IMR-90 (cell line): ENCODE measurements around the gene RASIP1. TPM values are rescaled to one million over a fixed set of nuclear protein-coding genes. Genes with fewer than 3 reads are reported as not detected.
A peak's percentile ranks its signal among the peaks of the same experiment; 100 is the strongest.

Experiments
- ATAC-seq: fragments of 200-7000 bp; cut with Tn5 transposase; 2 replicates; pipeline ENCODE4 v1.9.1; 2020; ENCODE audit warnings: low read depth, mild to moderate bottlenecking, moderate library complexity
- BruUV-seq: library from RNA; stranded (reverse); fragments of 400-500 nt; replicated peaks from 2 replicates; lab custom pipeline; 2021; lab: Mats Ljungman, UMichigan
- CTCF ChIA-PET: fragments of 300-600 bp; formaldehyde crosslinking; extraction: SDS; loops from one replicate; lab custom pipeline; 2021; ENCODE audit warnings: antibody characterized with exemption; lab: Yijun Ruan, JAX
- POLR2A ChIA-PET: fragments of 300-600 bp; sonication (Branson Sonifier 250); formaldehyde crosslinking; loops from one replicate; lab custom pipeline; 2022; ENCODE audit warnings: antibody characterized with exemption; ENCODE audit not compliant: unreplicated experiment; lab: Charles Lee
- DNase-seq: peaks from one replicate; pipeline ENCODE4 v3.0.0; 2013
- H2AFZ ChIP-seq: replicated peaks from 2 replicates; pipeline ENCODE3; 2013; ENCODE audit warnings: low read length, mild to moderate bottlenecking; ENCODE audit not compliant: poor library complexity
- H2AK5ac ChIP-seq: 2 replicates; pipeline ENCODE4 v1.6.1; 2013; ENCODE audit warnings: low read depth, low read length, inconsistent platforms
- H2AK9ac ChIP-seq: replicated peaks from 2 replicates; pipeline ENCODE3; 2013; ENCODE audit warnings: mild to moderate bottlenecking, low read depth, low read length, moderate library complexity; ENCODE audit not compliant: poor library complexity
- H2BK120ac ChIP-seq: 2 replicates; pipeline ENCODE4 v1.6.1; 2013; ENCODE audit warnings: low read depth, low read length, inconsistent platforms
- H2BK15ac ChIP-seq: 3 replicates; pipeline ENCODE4 v1.6.1; 2013; ENCODE audit warnings: low read depth, low read length, inconsistent platforms
- H2BK20ac ChIP-seq: 2 replicates; pipeline ENCODE4 v1.6.1; 2013; ENCODE audit warnings: low read depth, mild to moderate bottlenecking, inconsistent platforms, low read length, moderate library complexity
- H2BK5ac ChIP-seq: 2 replicates; pipeline ENCODE4 v1.6.1; 2013; ENCODE audit warnings: mild to moderate bottlenecking, low read depth, low read length, inconsistent platforms; ENCODE audit not compliant: poor library complexity, severe bottlenecking
- H3K14ac ChIP-seq: replicated peaks from 2 replicates; pipeline ENCODE4 v1.6.1; 2013; ENCODE audit warnings: low read depth, low read length, inconsistent platforms
- H3K18ac ChIP-seq: 2 replicates; pipeline ENCODE4 v1.6.1; 2013; ENCODE audit warnings: low read depth, low read length, control low read depth
- H3K23ac ChIP-seq: 2 replicates; pipeline ENCODE4 v1.6.1; 2013; ENCODE audit warnings: low read depth, low read length, inconsistent platforms
- H3K27ac ChIP-seq: 2 replicates; pipeline ENCODE4 v1.5.1; 2013; ENCODE audit warnings: mild to moderate bottlenecking, control low read depth, low read length; ENCODE audit not compliant: insufficient read depth
- H3K27me3 ChIP-seq: 2 replicates; pipeline ENCODE4 v1.6.1; 2013; ENCODE audit warnings: low read length; ENCODE audit not compliant: control insufficient read depth, insufficient read depth
- H3K36me3 ChIP-seq: 2 replicates; pipeline ENCODE4 v1.6.1; 2013; ENCODE audit warnings: low read length, mixed read lengths; ENCODE audit not compliant: control insufficient read depth, insufficient read depth
- H3K4ac ChIP-seq: 2 replicates; pipeline ENCODE4 v1.6.1; 2013; ENCODE audit warnings: low read depth, low read length, inconsistent platforms
- H3K4me1 ChIP-seq: 2 replicates; pipeline ENCODE4 v1.6.1; 2013; ENCODE audit warnings: low read length, mixed read lengths; ENCODE audit not compliant: control insufficient read depth, insufficient read depth
- H3K4me2 ChIP-seq: 2 replicates; pipeline ENCODE4 v1.6.1; 2013; ENCODE audit warnings: low read depth, mild to moderate bottlenecking, control low read depth, low read length, moderate library complexity
- H3K4me3 ChIP-seq: 2 replicates; pipeline ENCODE4 v1.5.1; 2013; ENCODE audit warnings: low read depth, mild to moderate bottlenecking, control low read depth, low read length, moderate library complexity; ENCODE audit not compliant: insufficient read depth
- H3K56ac ChIP-seq: 2 replicates; pipeline ENCODE4 v1.6.1; 2013; ENCODE audit warnings: low read length, inconsistent platforms; ENCODE audit not compliant: insufficient read depth; ENCODE audit errors: extremely low read depth
- H3K79me1 ChIP-seq, 2 experiments: 2 replicates each; pipeline ENCODE4 v1.6.1; 2013; ENCODE audit warnings: low read length in 2 of 2, inconsistent platforms in 1 of 2, low read depth in 1 of 2
- H3K9ac ChIP-seq: 2 replicates; pipeline ENCODE4 v1.6.1; 2013; ENCODE audit warnings: low read depth, low read length, control low read depth
- H3K9me1 ChIP-seq: 2 replicates; pipeline ENCODE4 v1.6.1; 2013; ENCODE audit warnings: low read length, inconsistent platforms; ENCODE audit not compliant: insufficient read depth
- H3K9me3 ChIP-seq: 2 replicates; pipeline ENCODE4 v1.6.1; 2013; ENCODE audit warnings: low read length; ENCODE audit not compliant: control insufficient read depth, insufficient read depth
- H4K20me1 ChIP-seq: 2 replicates; pipeline ENCODE4 v1.6.1; 2013; ENCODE audit warnings: low read length, inconsistent platforms; ENCODE audit not compliant: insufficient read depth
- H4K5ac ChIP-seq: 2 replicates; pipeline ENCODE4 v1.6.1; 2013; ENCODE audit warnings: mild to moderate bottlenecking, low read depth, low read length, control low read depth
- H4K8ac ChIP-seq, 2 experiments: 2 replicates each; pipeline ENCODE4 v1.6.1; 2013; ENCODE audit warnings: low read depth in 2 of 2, low read length in 2 of 2, control low read depth in 1 of 2, inconsistent platforms in 1 of 2
- H4K91ac ChIP-seq: 2 replicates; pipeline ENCODE4 v1.6.1; 2013; ENCODE audit warnings: low read depth, low read length, inconsistent platforms; ENCODE audit not compliant: insufficient read depth
- MAFK ChIP-seq: IDR thresholded peaks from 2 replicates; pipeline ENCODE4 v1.6.1; 2012; ENCODE audit warnings: low read depth, low read length, improper control_type of control experiment
- MAZ ChIP-seq: IDR thresholded peaks from 2 replicates; pipeline ENCODE4 v1.6.1; 2012; ENCODE audit warnings: low read depth, mild to moderate bottlenecking, low read length, improper control_type of control experiment, moderate library complexity, borderline replicate concordance
- RCOR1 ChIP-seq: IDR thresholded peaks from 2 replicates; pipeline ENCODE4 v1.6.1; 2012; ENCODE audit warnings: mild to moderate bottlenecking, low read length, improper control_type of control experiment; ENCODE audit not compliant: insufficient replicate concordance
- WGBS, 2 experiments: methylation state at CpG; one replicate each; pipeline versions ENCODE4 v1.1.5 to v1.1.7; 2013; ENCODE audit warnings: missing lambda C conversion rate in 2 of 2; ENCODE audit not compliant: insufficient read length in 1 of 2; ENCODE audit errors: extremely low coverage in 2 of 2; 5-methylcytosine and 5-hydroxymethylcytosine counted together
- dilution Hi-C: fragments of 300-500 bp; cut with HindIII; formaldehyde crosslinking; loops from one replicate; pipeline ENCODE4 v1.14.3; 2018; ENCODE audit warnings: low sequenced_read_pairs; ENCODE audit not compliant: unreplicated experiment
- in situ Hi-C: fragments of 300-500 bp; cut with MboI; formaldehyde crosslinking; loops from 3 replicates; pipeline ENCODE4 v1.14.3; 2019; ENCODE audit warnings: low sequenced_read_pairs, inconsistent platforms, mixed read lengths
- intact Hi-C: fragments of 100-400 bp; cut with micrococcal nuclease; formaldehyde crosslinking; loops from 2 replicates; pipeline ENCODE4 v1.10.0; 2022
- polyA plus RNA-seq, 3 experiments: library from polyadenylated mRNA; depleted of rRNA; stranded (reverse); fragments of >200 nt; gene quantifications; 2 replicates each; pipeline ENCODE4 v1.2.3, GENCODE V29; 2012; ENCODE audit warnings: low replicate concordance in 1 of 3
- total RNA-seq: library from RNA; depleted of rRNA; stranded (reverse); fragments of >200 nt; gene quantifications from 2 replicates; pipeline ENCODE4 v1.2.3, GENCODE V29; 2012

RASIP1 gene
- total and polyA plus RNA-seq, 2 of the 4 experiments (the other 2 are of a cell fraction), result 0.18 to 0.51 TPM

DNA sequence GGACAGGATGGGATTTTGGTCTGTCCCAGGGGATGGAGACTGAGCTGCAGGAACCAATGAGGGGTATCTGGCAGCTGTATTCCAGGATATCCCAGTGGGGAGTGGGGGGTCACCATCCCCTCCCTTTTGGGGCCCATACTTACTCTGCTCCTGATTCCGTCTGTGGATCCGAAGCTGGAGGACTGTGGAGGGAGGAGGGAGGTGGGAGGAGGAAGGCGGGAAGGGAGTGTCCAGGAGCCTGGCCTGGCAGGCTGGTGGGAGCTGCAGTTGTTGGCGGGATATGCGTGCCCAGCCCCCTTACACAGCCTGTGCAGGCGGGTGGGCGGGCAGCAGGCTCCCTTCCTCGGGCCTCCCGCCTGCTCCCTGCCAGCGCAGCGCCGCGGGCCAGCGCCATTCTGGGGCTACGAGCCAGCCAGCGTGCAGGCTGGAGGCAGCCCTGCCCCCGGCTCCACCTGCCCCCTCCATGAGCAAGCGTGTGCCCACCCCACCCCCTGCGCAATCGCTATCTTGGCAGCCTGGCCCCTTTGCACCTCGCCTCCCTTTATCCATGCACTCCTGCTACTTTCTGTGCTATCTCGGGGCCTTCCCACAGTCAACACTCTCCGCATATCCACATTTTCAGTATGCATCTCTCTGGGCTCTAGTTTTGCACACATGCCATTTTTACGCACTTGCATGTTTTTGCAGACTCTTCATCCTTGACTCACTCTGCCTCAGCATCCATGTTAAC, 23.7 kb downstream of the RASIP1 start:
- Histone ChIP-seq H3K4me1 (peaks cover 15% of the 10 kb centered on the region), H3K56ac (peak overlapping the region; percentile 47; the same call in 1 of the 2 replicates), H3K23ac (peak overlapping the region; percentile 61), H4K5ac (peak overlapping the region; percentile 78), H3K27ac (peak overlapping the region; percentile 52), H3K27me3 (no peaks in the 10 kb centered on the region), H2BK5ac (peak overlapping the region; percentile 36), H2BK15ac (peak overlapping the region; percentile 80; the same call in 2 of the 3 replicates), H3K9me1 (peaks cover 7% of the 10 kb centered on the region; the same call in 1 of the 2 replicates), H3K14ac (peak overlapping the region; percentile 86), H3K4me3 (peak overlapping the region; percentile 8; the same call in 1 of the 2 replicates), H3K18ac (0 out of 2 replicates have a peak overlapping the region, but pooled peaks have one; percentile 2), H3K9me3 (no peaks in the 10 kb centered on the region), H4K8ac (peak overlapping the region; percentile 89), H3K4ac (peak overlapping the region; percentile 91), H4K20me1 (no peaks in the 10 kb centered on the region), H3K79me1 (peaks cover 6 to 32% of the 10 kb centered on the region in 2 experiments; a peak in 3 of 4 replicates), H4K91ac (peak overlapping the region; percentile 66), H3K9ac (peak overlapping the region; percentile 34; the same call in 1 of the 2 replicates), H2AK5ac (peak overlapping the region; percentile 91), H2BK120ac (peak overlapping the region; percentile 75), H2AFZ (peak overlapping the region; percentile 92), H3K4me2 (peak overlapping the region; percentile 51), H3K36me3 (no peaks in the 10 kb centered on the region), H2BK20ac (peak overlapping the region; percentile 59), H2AK9ac (peak overlapping the region; percentile 97)
- ChIA-PET POLR2A (interaction anchor here (0.6 kb wide), 3 partner anchors 9 to 216 kb away, joined by 3 to 4 read pairs (median 3); no protein-coding TSS in a partner anchor), CTCF (interaction anchor here (0.7 to 1.5 kb wide), 3 partner anchors 41 to 277 kb away, joined by 3 read pairs; partner anchors contain the start of genes GYS1 and RUVBL2)
- intact Hi-C loops, result no loop called here
- TF ChIP-seq MAZ (peak; percentile 30; the same call in 1 of the 2 replicates), MAFK (0 out of 2 replicates have a peak, but pooled peaks have one; percentile 35), RCOR1 (no peak)
- dilution Hi-C loops, result no loop called here
- ATAC-seq (no peak), DNase-seq (peak; percentile 52)
- in situ Hi-C loops, result no loop called here
- BruUV-seq, result no TSS peak
- 3% methylated on average over 14 of the region's 24 CpGs; no CpG with 5 or more reads in 1 of the 2 experiments for WGBS, 2 experiments
